ENCODE measurements around the gene ARHGAP33. TPM values are rescaled to one million over a fixed set of nuclear protein-coding genes. Genes with fewer than 3 reads are reported as not detected.

The ARHGAP33 gene
- total RNA-seq, 1 experiment from 2014 or later: 19.5 TPM

DNA sequence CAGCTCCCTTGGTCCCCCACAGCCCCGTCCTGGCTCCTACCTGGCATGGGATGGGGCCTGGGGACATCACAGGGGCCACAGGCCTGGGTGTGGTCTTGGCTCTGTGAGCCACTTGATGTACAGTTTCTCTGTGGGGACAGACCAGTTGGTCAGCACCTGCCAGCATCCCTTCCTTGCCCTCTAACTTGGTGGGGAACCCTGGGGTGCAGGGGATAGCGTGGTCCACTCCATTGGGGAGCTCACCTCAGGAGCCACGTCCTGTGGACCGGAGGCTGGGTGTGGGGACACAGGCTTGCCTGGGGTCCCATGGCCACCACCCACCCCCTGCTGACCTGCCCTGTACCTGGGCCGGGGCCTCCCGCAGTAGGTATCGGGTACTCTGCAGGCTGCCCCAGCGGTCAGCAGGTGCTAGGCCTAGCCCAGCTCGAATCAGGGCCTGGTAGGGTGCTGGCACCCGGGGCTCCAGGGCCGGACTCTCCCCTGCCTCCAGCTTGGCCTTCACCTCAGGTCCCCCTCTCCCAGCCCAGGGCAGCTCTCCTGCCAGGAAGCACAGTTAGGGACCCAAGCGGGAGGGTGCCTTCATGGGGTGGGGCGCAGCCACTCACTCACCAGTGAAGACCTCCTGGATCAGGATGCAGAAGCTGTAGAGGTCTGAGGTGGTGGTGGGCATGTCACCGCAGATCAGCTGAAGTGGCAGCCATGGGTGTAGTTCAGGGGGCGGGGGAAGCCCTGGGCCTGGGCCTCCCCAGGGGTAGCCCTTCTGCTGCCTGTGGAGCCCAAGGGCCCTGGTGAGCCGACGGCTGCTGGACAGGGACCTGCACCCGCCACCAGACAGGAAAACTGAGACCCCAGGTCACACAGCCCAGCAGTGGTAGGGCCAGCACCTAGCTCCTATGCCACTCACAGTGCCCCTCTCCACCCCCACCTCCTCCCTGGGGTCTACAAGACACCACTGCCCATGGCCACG, 14.9 kb downstream of the ARHGAP33 start:
- Mint-ChIP-seq H3K27ac (no peak overlapping the region), H3K36me3 (ENCODE audit: insufficient read depth in 1 of 3, low read depth in 3 of 3) (no peaks in the 10 kb centered on the region; a peak in 1 of 7 replicates), H3K9me3 (no peaks in the 10 kb centered on the region), H3K4me1 (peaks cover 8 to 15% of the 10 kb centered on the region in 2 experiments), H3K27me3 (ENCODE audit: low read depth) (peaks cover 7% of the 10 kb centered on the region), H3K4me3 (no peak overlapping the region)
- TF ChIP-seq, protein P1, sequence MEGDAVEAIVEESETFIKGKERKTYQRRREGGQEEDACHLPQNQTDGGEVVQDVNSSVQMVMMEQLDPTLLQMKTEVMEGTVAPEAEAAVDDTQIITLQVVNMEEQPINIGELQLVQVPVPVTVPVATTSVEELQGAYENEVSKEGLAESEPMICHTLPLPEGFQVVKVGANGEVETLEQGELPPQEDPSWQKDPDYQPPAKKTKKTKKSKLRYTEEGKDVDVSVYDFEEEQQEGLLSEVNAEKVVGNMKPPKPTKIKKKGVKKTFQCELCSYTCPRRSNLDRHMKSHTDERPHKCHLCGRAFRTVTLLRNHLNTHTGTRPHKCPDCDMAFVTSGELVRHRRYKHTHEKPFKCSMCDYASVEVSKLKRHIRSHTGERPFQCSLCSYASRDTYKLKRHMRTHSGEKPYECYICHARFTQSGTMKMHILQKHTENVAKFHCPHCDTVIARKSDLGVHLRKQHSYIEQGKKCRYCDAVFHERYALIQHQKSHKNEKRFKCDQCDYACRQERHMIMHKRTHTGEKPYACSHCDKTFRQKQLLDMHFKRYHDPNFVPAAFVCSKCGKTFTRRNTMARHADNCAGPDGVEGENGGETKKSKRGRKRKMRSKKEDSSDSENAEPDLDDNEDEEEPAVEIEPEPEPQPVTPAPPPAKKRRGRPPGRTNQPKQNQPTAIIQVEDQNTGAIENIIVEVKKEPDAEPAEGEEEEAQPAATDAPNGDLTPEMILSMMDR (conservative IDR thresholded peaks at IDR 0.05): no peak
- H3K27ac ChIP-seq (ENCODE audit: insufficient read length, low read depth, low read length): no peak overlapping the region
- no peak overlapping the region for H3T11ph ChIP-seq (ENCODE audit: low read length)
- H3K4ac ChIP-seq (ENCODE audit: low read depth, low read length): no peak overlapping the region
- no peak overlapping the region for H4K91ac ChIP-seq (ENCODE audit: insufficient read length, low read depth, low read length)
- no peak overlapping the region for H2BK5ac ChIP-seq (ENCODE audit: insufficient read length, low read length)
- WGBS (ENCODE audit: extremely low coverage, insufficient read length, low lambda C conversion rate): no CpG with 5 or more reads among the region's 19 CpGs
- H2BK15ac ChIP-seq (ENCODE audit: low read depth, low read length): no peak overlapping the region
- H3K23me2 ChIP-seq (ENCODE audit: insufficient read length, low read depth, low read length, poor library complexity, severe bottlenecking): peaks cover under 1% of the 10 kb centered on the region
- H3K79me2 ChIP-seq (ENCODE audit: insufficient read depth, low read length): no peaks in the 10 kb centered on the region
- no peak overlapping the region for H2AFZ ChIP-seq (ENCODE audit: low read length)
- peak; percentile 20 for DNase-seq
- no peaks in the 10 kb centered on the region for H3K4me1 ChIP-seq (ENCODE audit: insufficient read depth, low read length)
- H2AK5ac ChIP-seq (ENCODE audit: insufficient read length, low read length): no peak overlapping the region
- no peak overlapping the region for H3K18ac ChIP-seq (ENCODE audit: insufficient read length, low read depth, low read length)
- H2BK120ac ChIP-seq (ENCODE audit: low read depth, low read length, poor library complexity, severe bottlenecking): no peak overlapping the region
- H3K14ac ChIP-seq (ENCODE audit: insufficient read depth, low read length): no peak overlapping the region
- no peak overlapping the region for H2BK20ac ChIP-seq (ENCODE audit: low read depth, low read length, poor library complexity, severe bottlenecking)
- H3K9ac ChIP-seq (ENCODE audit: extremely low read depth, insufficient read length, low read length): no peak overlapping the region
- H3K4me2 ChIP-seq (ENCODE audit: insufficient read depth, insufficient read length, low read length): no peak overlapping the region
- peaks cover 3% of the 10 kb centered on the region for H4K20me1 ChIP-seq (ENCODE audit: control insufficient read depth, insufficient read depth, insufficient read length)
- H3K79me1 ChIP-seq (ENCODE audit: insufficient read depth, low read depth, low read length, poor library complexity, severe bottlenecking): no peaks in the 10 kb centered on the region
- no peak overlapping the region for H3K56ac ChIP-seq (ENCODE audit: insufficient read length, low read depth, low read length)
- H3K23ac ChIP-seq (ENCODE audit: insufficient read length, low read depth, low read length): no peak overlapping the region
- H4K8ac ChIP-seq (replicated peaks; ENCODE audit: insufficient read length, low read depth, low read length): no peak overlapping the region
- no peaks in the 10 kb centered on the region for H3K9me3 ChIP-seq (ENCODE audit: control insufficient read depth, low read depth, low read length)
- H3K27me3 ChIP-seq (ENCODE audit: insufficient read depth, low read length): no peaks in the 10 kb centered on the region
- H4K5ac ChIP-seq (ENCODE audit: insufficient read length, low read depth, low read length): no peak overlapping the region
- no peak overlapping the region for H2BK12ac ChIP-seq (ENCODE audit: insufficient read length, low read depth, low read length)

Data from H9 (cell line).